HFFc6 (cell line): Measurements from ENCODE around the gene DGCR2. TPM values are rescaled to one million over a fixed set of nuclear protein-coding genes. Genes with fewer than 3 reads are reported as not detected.
"Not testable (repeated sequence)": the region's sequence is repeated elsewhere in the genome, so short reads cannot be mapped to it uniquely, and the experiment has no call there.

Source experiments
- DNase-seq: peaks from one replicate; pipeline ENCODE4 v3.0.0-alpha.2; 2018
- H3K27ac Mint-ChIP-seq: 2 replicates; pipeline ENCODE4 v1.8.0; 2020; ENCODE audit warnings: mild to moderate bottlenecking, mixed read lengths
- H3K27me3 Mint-ChIP-seq: 2 replicates; pipeline ENCODE4 v1.8.0; 2021; ENCODE audit warnings: mild to moderate bottlenecking, moderate library complexity, mixed read lengths; ENCODE audit not compliant: insufficient read depth
- H3K36me3 Mint-ChIP-seq: 2 replicates; pipeline ENCODE4 v1.8.0; 2021; ENCODE audit warnings: low read depth, mixed read lengths
- H3K4me1 Mint-ChIP-seq: 2 replicates; pipeline ENCODE4 v1.8.0; 2020; ENCODE audit warnings: low read depth, mixed read lengths
- H3K4me3 Mint-ChIP-seq: 2 replicates; pipeline ENCODE4 v1.8.0; 2020; ENCODE audit warnings: mild to moderate bottlenecking, moderate library complexity, mixed read lengths
- H3K9me3 Mint-ChIP-seq: 2 replicates; pipeline ENCODE4 v1.8.0; 2020; ENCODE audit warnings: mild to moderate bottlenecking, mixed read lengths
- CTCF ChIP-seq: fragments of 200-600 bp; sonication (generic); IDR thresholded peaks from 2 replicates; pipeline ENCODE4 v1.5.0; 2021; ENCODE audit warnings: antibody characterized with exemption, mild to moderate bottlenecking
- total RNA-seq, 6 experiments: library from RNA; stranded (reverse); fragmentation: NEBNext Ultra II Directional; extraction: Animal tissue kit (Norgen Biotek cat#: 25700); gene quantifications; 2 replicates in 1 of 6; 3 replicates in 5 of 6; pipeline ENCODE4 v1.2.3, GENCODE V29; 2021

Gene DGCR2
- total RNA-seq, 6 experiments from 2014 or later, result 46.1 to 57.9 (median 53.7) TPM

- Mint-ChIP-seq H3K27me3 (peaks cover 16% of the 10 kb centered on the region), H3K4me3 (no peak overlapping the region), H3K27ac (no peak overlapping the region), H3K9me3 (peaks cover 6% of the 10 kb centered on the region; the same call in 1 of the 2 replicates), H3K4me1 (peaks cover 15% of the 10 kb centered on the region), H3K36me3 (peaks cover 4% of the 10 kb centered on the region; the same call in 1 of the 2 replicates)
- DNase-seq, result no peak
- TF ChIP-seq CTCF, result no peak
Measured at GRCh38 chr22:19167106-19167869, 45.1 kb upstream of the DGCR2 start.

- Mint-ChIP-seq H3K36me3 (no peaks in the 10 kb centered on the region), H3K27me3 (peaks cover 16% of the 10 kb centered on the region), H3K27ac (no peak overlapping the region), H3K4me3 (no peak overlapping the region), H3K4me1 (peaks cover 11% of the 10 kb centered on the region), H3K9me3 (peaks cover 6% of the 10 kb centered on the region; the same call in 1 of the 2 replicates)
- no peak for TF ChIP-seq CTCF
- no peak for DNase-seq
Measured at GRCh38 chr22:19166421-19166820, 44.2 kb upstream of the DGCR2 start.

- peaks cover 18% of the 10 kb centered on the region for H3K27me3 Mint-ChIP-seq
- H3K4me1 Mint-ChIP-seq, result 0 out of 2 replicates have a peak, but pooled peaks cover 6% of the 10 kb centered on the region
- no peak for DNase-seq
- H3K36me3 Mint-ChIP-seq, result no peaks in the 10 kb centered on the region
- H3K27ac Mint-ChIP-seq, result no peak overlapping the region
- TF ChIP-seq CTCF, result no peak
- H3K4me3 Mint-ChIP-seq, result no peak overlapping the region
- H3K9me3 Mint-ChIP-seq, result peaks cover 6% of the 10 kb centered on the region; the same call in 1 of the 2 replicates
Measured at GRCh38 chr22:19164425-19164824, 42.2 kb upstream of the DGCR2 start.

GRCh38 chr22:19158649-19159048 lies 36.4 kb upstream of the DGCR2 start:
- H3K4me1 Mint-ChIP-seq, DNase-seq, H3K27ac Mint-ChIP-seq, H3K27me3 Mint-ChIP-seq, H3K9me3 Mint-ChIP-seq, H3K36me3 Mint-ChIP-seq, H3K4me3 Mint-ChIP-seq: not testable (repeated sequence)

- H3K4me3 Mint-ChIP-seq, DNase-seq, H3K36me3 Mint-ChIP-seq, H3K27ac Mint-ChIP-seq, H3K9me3 Mint-ChIP-seq, H3K4me1 Mint-ChIP-seq: not testable (repeated sequence)
- peaks cover 26% of the 10 kb centered on the region for H3K27me3 Mint-ChIP-seq
Measured at GRCh38 chr22:19156109-19156508, 33.9 kb upstream of the DGCR2 start.

GRCh38 chr22:19152942-19153883 lies 31.0 kb upstream of the DGCR2 start:
- Mint-ChIP-seq H3K9me3 (peaks cover 5% of the 10 kb centered on the region; the same call in 1 of the 2 replicates), H3K27ac (no peak overlapping the region), H3K27me3 (peaks cover 40% of the 10 kb centered on the region), H3K4me1 (no peaks in the 10 kb centered on the region), H3K36me3 (peaks cover 6% of the 10 kb centered on the region; the same call in 1 of the 2 replicates), H3K4me3 (no peak overlapping the region)
- TF ChIP-seq CTCF, result no peak
- no peak for DNase-seq
